ENCODE results near the gene OBI1. TPM values are rescaled to one million over a fixed set of nuclear protein-coding genes. Genes with fewer than 3 reads are reported as not detected.

OBI1 gene
- total RNA-seq, 6 donors from 2014 or later = 4.9 to 14.9 (median 8.1) TPM

DNA sequence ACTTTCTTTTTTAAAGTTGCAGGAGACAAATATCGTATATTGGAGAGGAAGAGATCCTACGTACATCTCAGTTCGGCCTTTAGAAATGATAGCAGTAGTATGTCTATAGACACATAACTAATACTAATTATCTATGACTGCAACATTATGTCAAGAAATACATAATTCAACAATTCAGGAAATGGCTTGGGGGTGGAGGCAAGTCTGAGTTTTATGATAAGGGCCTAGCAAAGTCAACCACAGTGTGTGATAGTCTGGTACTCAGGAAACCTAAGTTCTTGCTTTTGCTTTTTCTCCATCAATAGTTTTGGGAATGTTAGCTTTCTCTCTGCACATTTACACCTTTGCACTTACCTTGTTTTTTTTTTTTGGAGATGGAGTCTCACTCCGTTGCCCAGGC, 27.5 kb upstream of the OBI1 start:
- H3K9me3 ChIP-seq = no peaks in the 10 kb centered on the region
- no peak overlapping the region for H3K27ac ChIP-seq
- no peaks in the 10 kb centered on the region for H3K27me3 ChIP-seq
- 89 to 91% methylated on average over 4 of the region's 4 CpGs for WGBS, 2 donors
- H3K4me3 ChIP-seq = no peak overlapping the region
- DNase-seq = no peak
- H3K36me3 ChIP-seq = no peaks in the 10 kb centered on the region
- no peaks in the 10 kb centered on the region for H3K4me1 ChIP-seq
- no peak for ATAC-seq (ENCODE audit: low FRiP score in 2 of 2)
- TF ChIP-seq, protein P1, sequence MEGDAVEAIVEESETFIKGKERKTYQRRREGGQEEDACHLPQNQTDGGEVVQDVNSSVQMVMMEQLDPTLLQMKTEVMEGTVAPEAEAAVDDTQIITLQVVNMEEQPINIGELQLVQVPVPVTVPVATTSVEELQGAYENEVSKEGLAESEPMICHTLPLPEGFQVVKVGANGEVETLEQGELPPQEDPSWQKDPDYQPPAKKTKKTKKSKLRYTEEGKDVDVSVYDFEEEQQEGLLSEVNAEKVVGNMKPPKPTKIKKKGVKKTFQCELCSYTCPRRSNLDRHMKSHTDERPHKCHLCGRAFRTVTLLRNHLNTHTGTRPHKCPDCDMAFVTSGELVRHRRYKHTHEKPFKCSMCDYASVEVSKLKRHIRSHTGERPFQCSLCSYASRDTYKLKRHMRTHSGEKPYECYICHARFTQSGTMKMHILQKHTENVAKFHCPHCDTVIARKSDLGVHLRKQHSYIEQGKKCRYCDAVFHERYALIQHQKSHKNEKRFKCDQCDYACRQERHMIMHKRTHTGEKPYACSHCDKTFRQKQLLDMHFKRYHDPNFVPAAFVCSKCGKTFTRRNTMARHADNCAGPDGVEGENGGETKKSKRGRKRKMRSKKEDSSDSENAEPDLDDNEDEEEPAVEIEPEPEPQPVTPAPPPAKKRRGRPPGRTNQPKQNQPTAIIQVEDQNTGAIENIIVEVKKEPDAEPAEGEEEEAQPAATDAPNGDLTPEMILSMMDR (IDR thresholded peaks at IDR 0.05) = no peak
- TF ChIP-seq POLR2A (IDR thresholded peaks at IDR 0.05) (no peak), POLR2AphosphoS5 (IDR thresholded peaks at IDR 0.05) (no peak), EP300 (IDR thresholded peaks at IDR 0.05) (no peak)

DNA sequence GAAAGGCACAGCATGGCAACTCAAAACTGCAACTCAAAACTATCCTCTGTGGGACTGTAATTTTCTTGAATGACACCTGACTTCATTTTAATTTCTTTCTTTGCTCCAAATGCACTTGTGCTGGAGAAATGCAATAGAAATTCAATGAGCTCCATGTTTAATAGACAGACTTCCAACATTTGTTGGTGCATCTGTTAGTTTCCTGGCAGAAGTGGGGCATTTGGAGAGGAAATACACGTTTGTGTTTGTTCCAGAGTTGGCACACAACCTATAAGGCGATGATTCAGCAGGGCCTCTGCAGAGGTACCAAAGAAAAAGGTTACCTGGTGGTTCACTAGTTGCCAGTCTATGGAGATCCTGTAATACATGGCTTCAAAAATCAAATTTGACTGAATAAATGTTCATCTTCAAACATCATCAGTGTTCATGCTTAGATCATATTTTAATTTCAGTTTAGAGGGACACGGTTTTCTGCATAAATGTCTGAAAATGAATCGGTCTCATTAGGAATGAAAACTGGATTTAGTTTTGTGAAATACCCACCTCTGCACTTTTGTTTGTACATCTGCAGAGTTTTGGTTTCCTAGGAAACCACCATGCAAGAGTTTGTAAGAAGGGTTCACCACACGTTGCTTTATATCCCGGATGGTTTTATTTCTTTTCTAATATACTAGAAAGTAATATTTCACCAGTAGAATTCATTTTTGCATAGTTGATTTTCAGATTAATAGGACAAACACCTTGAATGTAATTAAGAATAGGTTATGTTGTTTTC, 21.8 kb upstream of the OBI1 start:
- Histone ChIP-seq H3K27ac (no peak overlapping the region), H3K4me1 (no peaks in the 10 kb centered on the region), H3K4me3 (no peak overlapping the region), H3K27me3 (no peaks in the 10 kb centered on the region), H3K36me3 (no peaks in the 10 kb centered on the region), H3K9me3 (no peaks in the 10 kb centered on the region)
- DNase-seq (no peak), ATAC-seq (ENCODE audit: low FRiP score in 2 of 2) (no peak)
- TF ChIP-seq POLR2AphosphoS5 (IDR thresholded peaks at IDR 0.05) (no peak), POLR2A (IDR thresholded peaks at IDR 0.05) (no peak), EP300 (IDR thresholded peaks at IDR 0.05) (no peak)
- TF ChIP-seq, protein P1 (IDR thresholded peaks at IDR 0.05) = no peak
- WGBS, 2 donors = 42 to 43% methylated on average over 6 of the region's 6 CpGs

DNA sequence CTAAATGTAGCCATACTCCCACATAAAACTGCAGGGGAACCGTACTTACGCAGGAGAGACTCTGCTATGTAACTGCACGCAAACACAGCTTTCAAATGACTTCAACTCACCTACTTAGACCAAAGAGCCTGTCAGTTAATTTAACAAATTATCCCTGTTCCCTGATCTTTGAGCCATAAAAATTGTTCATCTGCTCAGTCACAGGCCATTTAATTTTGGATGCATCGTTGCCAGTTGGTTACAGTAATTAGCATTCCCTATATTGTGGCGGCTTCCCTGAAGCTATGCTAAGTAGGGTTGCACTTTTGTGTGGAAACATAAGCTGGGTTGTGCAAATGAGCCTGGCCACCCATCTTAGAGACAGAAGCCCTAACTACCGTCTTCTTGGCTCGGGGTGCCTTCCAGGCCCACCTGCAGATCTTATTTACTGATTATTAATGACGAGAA, 21.2 kb upstream of the OBI1 start:
- Histone ChIP-seq H3K4me1 (no peaks in the 10 kb centered on the region), H3K27me3 (no peaks in the 10 kb centered on the region), H3K27ac (no peak overlapping the region), H3K36me3 (no peaks in the 10 kb centered on the region), H3K9me3 (no peaks in the 10 kb centered on the region), H3K4me3 (no peak overlapping the region)
- ATAC-seq (ENCODE audit: low FRiP score in 2 of 2) = no peak
- TF ChIP-seq, protein P1 (IDR thresholded peaks at IDR 0.05) = no peak
- TF ChIP-seq EP300 (IDR thresholded peaks at IDR 0.05) = no peak
- TF ChIP-seq POLR2AphosphoS5 (IDR thresholded peaks at IDR 0.05) = no peak
- no peak for TF ChIP-seq POLR2A (IDR thresholded peaks at IDR 0.05)
- DNase-seq = no peak
- WGBS, 2 donors = 82 to 91% methylated on average over 8 of the region's 8 CpGs

DNA sequence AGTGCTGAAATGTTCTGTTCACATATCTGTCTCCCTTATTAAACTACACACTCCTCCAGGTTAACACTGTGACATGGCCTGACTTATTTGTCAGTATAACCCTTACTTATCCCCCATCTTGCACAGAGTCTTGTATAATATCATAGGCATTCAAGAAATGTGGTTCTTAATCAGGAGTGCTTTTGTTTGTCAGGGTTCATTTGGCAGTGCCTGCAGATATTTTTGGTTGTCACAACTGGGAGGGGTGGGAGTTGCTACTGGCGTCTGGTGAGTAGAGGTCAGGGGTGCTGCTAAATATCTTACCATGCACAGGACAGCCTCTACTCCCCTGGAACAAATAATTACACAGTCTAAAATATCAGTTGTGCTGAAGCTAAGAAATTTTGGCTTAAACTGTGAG, 20.4 kb upstream of the OBI1 start:
- no peaks in the 10 kb centered on the region for H3K9me3 ChIP-seq
- no peak overlapping the region for H3K27ac ChIP-seq
- DNase-seq = no peak
- ATAC-seq (ENCODE audit: low FRiP score in 2 of 2) = no peak
- 6 to 61% methylated on average over 1 of the region's 1 CpG for WGBS, 2 donors
- H3K27me3 ChIP-seq = no peaks in the 10 kb centered on the region
- TF ChIP-seq EP300 (IDR thresholded peaks at IDR 0.05) = no peak
- TF ChIP-seq POLR2AphosphoS5 (IDR thresholded peaks at IDR 0.05) = no peak
- TF ChIP-seq, protein P1 (IDR thresholded peaks at IDR 0.05) = no peak
- no peak for TF ChIP-seq POLR2A (IDR thresholded peaks at IDR 0.05)
- H3K4me3 ChIP-seq = no peak overlapping the region
- H3K36me3 ChIP-seq = no peaks in the 10 kb centered on the region
- no peaks in the 10 kb centered on the region for H3K4me1 ChIP-seq

DNA sequence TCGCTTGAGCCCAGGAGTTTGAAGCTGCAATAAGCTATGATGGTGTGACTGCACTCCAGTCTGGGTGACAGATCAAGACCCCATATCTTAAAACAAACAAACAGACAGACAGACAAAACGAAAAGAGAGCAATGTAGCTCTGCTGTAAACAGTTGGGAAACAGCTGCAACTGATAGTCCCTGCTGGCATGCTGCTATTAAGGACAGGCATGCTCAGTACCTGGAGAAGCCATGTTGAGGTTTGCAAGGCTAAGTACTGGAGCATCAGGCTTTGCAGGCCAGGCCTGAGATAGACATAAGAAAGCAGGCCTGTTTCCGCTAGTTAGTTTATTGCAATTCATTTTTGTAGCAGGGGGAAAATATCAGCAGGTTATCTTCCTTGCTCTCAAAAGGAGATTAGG, 16.2 kb upstream of the OBI1 start:
- no peaks in the 10 kb centered on the region for H3K9me3 ChIP-seq
- no peaks in the 10 kb centered on the region for H3K36me3 ChIP-seq
- H3K4me3 ChIP-seq = no peak overlapping the region

More for the DNA sequence above, 16.2 kb upstream of the OBI1 start:
- Histone ChIP-seq H3K27me3 (no peaks in the 10 kb centered on the region), H3K27ac (no peak overlapping the region), H3K4me1 (no peaks in the 10 kb centered on the region)
- ATAC-seq (ENCODE audit: low FRiP score in 2 of 2) (no peak), DNase-seq (no peak)
- no peak for TF ChIP-seq POLR2AphosphoS5 (IDR thresholded peaks at IDR 0.05)
- no peak for TF ChIP-seq EP300 (IDR thresholded peaks at IDR 0.05)
- TF ChIP-seq, protein P1 (IDR thresholded peaks at IDR 0.05) = no peak
- TF ChIP-seq POLR2A (IDR thresholded peaks at IDR 0.05) = no peak
- 61 to 75% methylated on average over 3 of the region's 3 CpGs for WGBS, 2 donors

All from upper lobe of left lung (tissue), 6 donors.